Activated CD8-positive, alpha-beta T cell treated with anti-CD3 and anti-CD28 coated beads for 36 hours (primary cell): Measurements from ENCODE around the gene KIAA1586. TPM values are rescaled to one million over a fixed set of nuclear protein-coding genes. Genes with fewer than 3 reads are reported as not detected.

Experiments used
- ATAC-seq: fragments of 200-7000 bp; cut with Tn5 transposase; one replicate; pipeline ENCODE4 v1.10.0; 2021; ENCODE audit warnings: mild to moderate bottlenecking, moderate library complexity
- CTCF ChIA-PET: fragments of 350-600 bp; sonication (Branson Sonifier 250); formaldehyde crosslinking; loops from one replicate; lab custom pipeline; 2021; ENCODE audit warnings: antibody characterized with exemption; lab: Charles Lee
- POLR2A ChIA-PET: fragments of 350-600 bp; sonication (Branson Sonifier 250); formaldehyde crosslinking; loops from one replicate; lab custom pipeline; 2021; ENCODE audit warnings: antibody characterized with exemption; lab: Charles Lee
- DNase-seq: peaks from one replicate; pipeline ENCODE4 v3.0.0-alpha.2; 2020
- H3K27ac Mint-ChIP-seq: one replicate; pipeline ENCODE4 v1.8.0; 2021; ENCODE audit warnings: mild to moderate bottlenecking, mixed read lengths
- H3K27me3 Mint-ChIP-seq: one replicate; pipeline ENCODE4 v1.8.0; 2021; ENCODE audit warnings: mixed read lengths
- H3K36me3 Mint-ChIP-seq: one replicate; pipeline ENCODE4 v1.8.0; 2021; ENCODE audit warnings: low read depth, mixed read lengths
- H3K4me1 Mint-ChIP-seq: one replicate; pipeline ENCODE4 v1.8.0; 2021; ENCODE audit warnings: low read depth, mixed read lengths
- H3K4me3 Mint-ChIP-seq: one replicate; pipeline ENCODE4 v1.8.0; 2021; ENCODE audit warnings: mild to moderate bottlenecking, moderate library complexity, mixed read lengths
- H3K9me3 Mint-ChIP-seq: one replicate; pipeline ENCODE4 v1.8.0; 2021; ENCODE audit warnings: mixed read lengths
- intact Hi-C: fragments of 100-400 bp; cut with micrococcal nuclease; formaldehyde crosslinking; loops from one replicate; pipeline ENCODE4 v1.10.0; 2022
- total RNA-seq, 2 experiments: library from RNA; stranded (reverse); gene quantifications; one replicate each; pipeline ENCODE4 v1.2.3, GENCODE V29; 2021
- TF ChIP-seq, protein P1 (sequence below): fragments of 200-600 bp; IDR thresholded peaks from one replicate; pipeline ENCODE4 v1.8.0; 2022; ENCODE audit warnings: antibody characterized with exemption, mild to moderate bottlenecking

The KIAA1586 gene
- total RNA-seq, 2 experiments from 2014 or later: 16.0 to 18.7 TPM

DNA sequence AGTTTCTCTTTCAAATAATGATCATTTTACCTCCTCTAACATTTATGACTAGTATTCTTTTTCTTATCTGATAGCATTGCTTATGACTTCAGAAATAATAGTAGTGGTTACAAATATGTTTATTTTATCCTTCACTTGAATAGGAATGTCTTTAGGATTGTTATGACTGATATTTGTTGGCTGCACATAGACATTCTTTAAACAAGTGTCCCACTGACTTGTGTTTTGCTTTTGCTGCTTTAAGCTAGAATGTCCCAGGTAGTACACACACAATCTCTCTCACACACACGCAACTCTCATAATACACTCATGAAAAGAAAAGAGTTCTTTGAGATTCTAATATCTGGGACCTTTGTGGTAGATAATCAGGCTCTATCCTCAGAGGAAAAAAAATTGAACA, 21.6 kb downstream of the KIAA1586 start:
- no peak for DNase-seq
- Mint-ChIP-seq H3K9me3 (no peaks in the 10 kb centered on the region), H3K27me3 (no peaks in the 10 kb centered on the region), H3K4me3 (no peak overlapping the region), H3K27ac (no peak overlapping the region), H3K36me3 (peaks cover 5% of the 10 kb centered on the region), H3K4me1 (peaks cover 2% of the 10 kb centered on the region)
- TF ChIP-seq, protein P1, sequence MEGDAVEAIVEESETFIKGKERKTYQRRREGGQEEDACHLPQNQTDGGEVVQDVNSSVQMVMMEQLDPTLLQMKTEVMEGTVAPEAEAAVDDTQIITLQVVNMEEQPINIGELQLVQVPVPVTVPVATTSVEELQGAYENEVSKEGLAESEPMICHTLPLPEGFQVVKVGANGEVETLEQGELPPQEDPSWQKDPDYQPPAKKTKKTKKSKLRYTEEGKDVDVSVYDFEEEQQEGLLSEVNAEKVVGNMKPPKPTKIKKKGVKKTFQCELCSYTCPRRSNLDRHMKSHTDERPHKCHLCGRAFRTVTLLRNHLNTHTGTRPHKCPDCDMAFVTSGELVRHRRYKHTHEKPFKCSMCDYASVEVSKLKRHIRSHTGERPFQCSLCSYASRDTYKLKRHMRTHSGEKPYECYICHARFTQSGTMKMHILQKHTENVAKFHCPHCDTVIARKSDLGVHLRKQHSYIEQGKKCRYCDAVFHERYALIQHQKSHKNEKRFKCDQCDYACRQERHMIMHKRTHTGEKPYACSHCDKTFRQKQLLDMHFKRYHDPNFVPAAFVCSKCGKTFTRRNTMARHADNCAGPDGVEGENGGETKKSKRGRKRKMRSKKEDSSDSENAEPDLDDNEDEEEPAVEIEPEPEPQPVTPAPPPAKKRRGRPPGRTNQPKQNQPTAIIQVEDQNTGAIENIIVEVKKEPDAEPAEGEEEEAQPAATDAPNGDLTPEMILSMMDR: no peak
- ChIA-PET CTCF (no interaction called here), POLR2A (interaction anchor here (1.3 kb wide), 1 partner anchor 15 kb away, joined by 3 read pairs; no protein-coding TSS in a partner anchor)
- ATAC-seq: no peak
- intact Hi-C loops: no loop called here

DNA sequence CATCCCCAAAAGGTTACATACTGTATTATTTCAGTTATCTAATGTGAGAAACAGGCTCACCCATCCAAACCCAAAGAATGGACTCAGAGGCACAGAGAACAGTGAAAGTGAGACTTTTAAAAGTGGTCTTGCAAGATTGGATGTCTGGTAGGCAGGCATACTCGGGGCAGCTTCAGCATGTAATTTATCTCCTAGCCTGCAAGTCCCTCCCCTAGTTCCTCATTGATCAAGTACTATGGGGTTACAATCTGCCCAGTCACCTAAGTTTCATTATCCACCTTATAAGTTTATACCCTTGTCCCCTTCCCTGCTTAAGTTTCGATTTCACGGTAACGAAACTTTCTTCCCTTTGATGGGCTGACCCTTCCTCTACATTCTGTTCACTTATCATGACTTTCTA, 22.7 kb downstream of the KIAA1586 start:
- ChIA-PET CTCF (no interaction called here), POLR2A (no interaction called here)
- no peak overlapping the region for H3K4me3 Mint-ChIP-seq
- DNase-seq: no peak
- TF ChIP-seq, protein P1: no peak
- H3K9me3 Mint-ChIP-seq: no peaks in the 10 kb centered on the region
- H3K4me1 Mint-ChIP-seq: peaks cover 2% of the 10 kb centered on the region
- peaks cover 5% of the 10 kb centered on the region for H3K36me3 Mint-ChIP-seq
- no peaks in the 10 kb centered on the region for H3K27me3 Mint-ChIP-seq
- no peak overlapping the region for H3K27ac Mint-ChIP-seq
- ATAC-seq: no peak
- intact Hi-C loops: no loop called here

DNA sequence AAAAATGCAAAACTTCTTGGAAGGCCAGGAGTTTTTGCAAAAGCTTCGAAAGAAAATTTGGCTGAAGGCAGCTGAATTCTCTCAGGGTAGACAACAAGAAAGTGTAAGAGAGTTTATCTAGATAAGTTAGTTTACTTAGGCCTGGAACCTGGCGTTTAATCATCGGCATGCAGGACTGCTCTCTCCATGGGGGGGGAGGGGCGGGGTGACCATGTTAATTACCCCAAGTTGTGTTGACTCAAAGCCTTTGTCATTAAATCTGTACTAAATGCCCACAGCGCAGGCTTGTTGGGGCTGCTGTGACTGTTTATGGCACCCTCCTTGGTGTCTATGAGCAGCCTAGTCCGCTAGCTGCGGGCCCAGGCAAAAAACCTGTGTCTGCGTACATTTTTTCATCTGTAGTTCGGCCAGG, 23.4 kb downstream of the KIAA1586 start:
- TF ChIP-seq, protein P1: no peak
- H3K36me3 Mint-ChIP-seq: peaks cover 6% of the 10 kb centered on the region
- no peak for ATAC-seq
- intact Hi-C loops: no loop called here
- ChIA-PET CTCF (no interaction called here), POLR2A (no interaction called here)
- no peaks in the 10 kb centered on the region for H3K4me1 Mint-ChIP-seq
- no peaks in the 10 kb centered on the region for H3K9me3 Mint-ChIP-seq
- no peak for DNase-seq
- no peak overlapping the region for H3K4me3 Mint-ChIP-seq
- no peak overlapping the region for H3K27ac Mint-ChIP-seq
- H3K27me3 Mint-ChIP-seq: no peaks in the 10 kb centered on the region

DNA sequence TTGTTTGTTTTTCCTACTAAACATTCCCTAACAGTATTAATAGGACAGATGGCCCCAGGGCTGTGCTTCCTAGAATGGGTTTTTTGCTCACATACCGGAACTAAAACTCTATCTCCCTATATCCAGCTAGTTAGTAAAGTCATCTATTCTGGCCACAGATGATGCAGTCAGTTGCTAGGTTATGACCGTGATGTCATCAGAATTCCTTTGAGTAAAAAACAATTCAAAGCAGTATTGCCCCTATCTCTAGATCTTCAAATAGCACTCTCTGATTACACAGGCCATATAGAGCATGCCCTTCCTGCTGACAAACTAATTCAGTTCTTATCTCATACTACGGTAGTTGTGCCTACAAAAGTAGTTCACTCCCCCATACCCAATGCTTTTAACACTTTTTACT, 25.6 kb downstream of the KIAA1586 start:
- Mint-ChIP-seq H3K27ac (no peak overlapping the region), H3K4me3 (no peak overlapping the region), H3K9me3 (no peaks in the 10 kb centered on the region), H3K4me1 (no peaks in the 10 kb centered on the region), H3K27me3 (no peaks in the 10 kb centered on the region), H3K36me3 (peaks cover 4% of the 10 kb centered on the region)
- no peak for ATAC-seq
- CTCF ChIA-PET: interaction anchor here (1.0 to 1.5 kb wide), 3 partner anchors 14 to 244 kb away, joined by 3 to 5 read pairs (median 3); no protein-coding TSS in a partner anchor
- POLR2A ChIA-PET: interaction anchor here (0.6 kb wide), 1 partner anchor 223 kb away, joined by 3 read pairs; no protein-coding TSS in a partner anchor
- DNase-seq: no peak
- intact Hi-C loops: no loop called here
- TF ChIP-seq, protein P1: no peak

DNA sequence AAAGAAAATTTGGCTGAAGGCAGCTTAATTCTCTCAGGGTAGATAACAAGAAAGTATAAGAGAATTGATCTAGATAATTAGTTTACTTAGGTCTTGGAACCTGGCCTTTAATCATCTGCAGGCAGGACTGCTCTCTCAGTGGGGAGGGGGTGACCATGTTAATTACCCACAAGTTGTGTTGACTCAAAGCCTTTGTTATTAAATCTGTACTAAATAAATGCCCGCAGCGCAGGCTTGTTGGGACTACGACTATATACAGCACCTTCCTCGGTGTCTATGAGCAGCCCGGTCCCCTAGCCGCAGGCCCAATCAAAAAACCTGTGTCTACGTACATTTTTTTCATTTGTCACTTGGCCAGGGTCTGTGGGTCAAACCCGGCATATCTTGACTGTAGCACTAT, 27.9 kb downstream of the KIAA1586 start:
- ATAC-seq: no peak
- Mint-ChIP-seq H3K4me1 (peaks cover 3% of the 10 kb centered on the region), H3K9me3 (peaks cover 5% of the 10 kb centered on the region), H3K27ac (no peak overlapping the region), H3K4me3 (no peak overlapping the region), H3K36me3 (peaks cover 8% of the 10 kb centered on the region), H3K27me3 (no peaks in the 10 kb centered on the region)
- TF ChIP-seq, protein P1: no peak
- intact Hi-C loops: no loop called here
- POLR2A ChIA-PET: no interaction called here
- CTCF ChIA-PET: no interaction called here
- no peak for DNase-seq
